BJ (cell line): ENCODE results near the gene CUBN. TPM values are rescaled to one million over a fixed set of nuclear protein-coding genes. Genes with fewer than 3 reads are reported as not detected.

ENCODE experiments used
- CTCF ChIA-PET: fragments of 350-600 bp; formaldehyde crosslinking; extraction: SDS; loops from one replicate; lab custom pipeline; 2021; ENCODE audit warnings: antibody characterized with exemption, inconsistent platforms; lab: Yijun Ruan, JAX
- POLR2A ChIA-PET: fragments of 300-600 bp; sonication (Branson Sonifier 250); formaldehyde crosslinking; extraction: SDS; loops from one replicate; lab custom pipeline; 2021; ENCODE audit warnings: antibody characterized with exemption; lab: Charles Lee
- DNase-seq: peaks from one replicate; pipeline ENCODE4 v3.0.0-alpha.2; 2011; ENCODE audit warnings: low read depth
- H3K27me3 ChIP-seq: 2 replicates; pipeline ENCODE4 v1.6.0; 2011; ENCODE audit warnings: low read length; ENCODE audit not compliant: control insufficient read depth, insufficient read depth
- H3K36me3 ChIP-seq: 2 replicates; pipeline ENCODE4 v1.5.1; 2011; ENCODE audit warnings: low read length; ENCODE audit not compliant: control insufficient read depth, insufficient read depth
- H3K4me3 ChIP-seq: 2 replicates; pipeline ENCODE4 v1.5.1; 2011; ENCODE audit warnings: low read depth, mild to moderate bottlenecking, control low read depth, low read length
- CTCF ChIP-seq: IDR thresholded peaks from 2 replicates; pipeline ENCODE4 v1.5.1; 2011; ENCODE audit warnings: low read depth, mild to moderate bottlenecking, control low read depth, inconsistent platforms, low read length, moderate library complexity; ENCODE audit not compliant: insufficient read depth
- polyA plus RNA-seq: library from polyadenylated mRNA; depleted of rRNA; stranded (reverse); fragments of >200 nt; gene quantifications from 2 replicates; pipeline ENCODE4 v1.2.3, GENCODE V29; 2011

The CUBN gene
- polyA plus RNA-seq, 1 experiment: 0.39 TPM

DNA sequence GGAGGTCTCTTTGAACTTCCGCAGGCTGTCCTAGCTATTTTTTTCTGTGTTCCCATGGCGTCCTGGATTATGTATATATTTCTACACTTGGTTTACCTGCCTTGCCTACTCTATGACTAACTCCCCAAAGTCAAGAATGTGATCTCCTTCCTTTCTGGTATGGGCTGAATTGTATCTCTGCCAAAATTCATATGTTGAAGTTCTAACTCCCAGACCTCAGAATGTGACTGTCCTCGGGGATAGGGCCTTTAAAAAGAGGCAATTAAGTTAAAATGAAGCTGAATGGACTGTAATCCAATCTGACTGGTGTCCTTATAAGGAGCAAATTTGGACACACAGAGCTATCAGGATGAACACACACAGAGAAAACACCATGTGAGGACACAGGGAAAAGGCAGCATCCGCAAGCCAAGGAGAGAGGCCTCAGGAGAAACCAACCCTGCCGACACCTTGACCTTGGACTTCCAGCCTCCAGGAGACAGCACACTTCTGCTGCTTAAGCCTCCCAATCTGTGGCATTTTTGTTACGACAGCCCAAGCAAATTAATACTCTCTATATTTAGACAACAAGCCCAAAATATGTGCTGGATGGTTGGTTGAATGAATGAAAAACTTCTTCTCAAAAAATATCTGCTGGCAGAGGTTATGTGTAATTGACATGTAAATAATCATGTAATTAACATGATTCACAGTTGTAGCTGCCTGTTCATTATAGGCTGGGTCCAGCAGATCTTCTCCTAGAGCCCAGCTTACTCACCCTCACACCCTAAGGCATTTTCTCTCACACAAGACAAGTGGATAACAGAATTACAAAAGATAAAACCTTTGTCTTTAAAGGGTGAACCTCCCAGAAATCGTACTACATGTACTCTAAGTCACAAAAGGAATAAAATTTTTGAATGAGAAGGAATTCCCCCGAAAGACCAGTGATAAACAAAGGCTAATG lies 123.7 kb downstream of the CUBN start:
- Histone ChIP-seq H3K27me3 (no peaks in the 10 kb centered on the region), H3K4me3 (no peak overlapping the region), H3K36me3 (no peaks in the 10 kb centered on the region)
- no peak for DNase-seq
- no peak for TF ChIP-seq CTCF
- ChIA-PET POLR2A (no interaction called here), CTCF (interaction anchor here (0.9 kb wide), 1 partner anchor 134 kb away, joined by 3 read pairs; no protein-coding TSS in a partner anchor)

- no peak for DNase-seq
- Histone ChIP-seq H3K36me3 (no peaks in the 10 kb centered on the region), H3K4me3 (no peak overlapping the region), H3K27me3 (no peaks in the 10 kb centered on the region)
- ChIA-PET CTCF (interaction anchor here (1.0 kb wide), 2 partner anchors 20 to 137 kb away, joined by 3 read pairs; no protein-coding TSS in a partner anchor), POLR2A (no interaction called here)
- TF ChIP-seq CTCF: no peak
Observed at GRCh38 chr10:17004801-17005380, 124.7 kb downstream of the CUBN start.

GRCh38 chr10:17003651-17004286 lies 125.8 kb downstream of the CUBN start:
- CTCF ChIA-PET: interaction anchor here (1.0 kb wide), 1 partner anchor 136 kb away, joined by 3 read pairs; no protein-coding TSS in a partner anchor
- no peaks in the 10 kb centered on the region for H3K27me3 ChIP-seq
- no peaks in the 10 kb centered on the region for H3K36me3 ChIP-seq
- H3K4me3 ChIP-seq: no peak overlapping the region
- TF ChIP-seq CTCF: no peak
- POLR2A ChIA-PET: no interaction called here
- DNase-seq: no peak

DNA sequence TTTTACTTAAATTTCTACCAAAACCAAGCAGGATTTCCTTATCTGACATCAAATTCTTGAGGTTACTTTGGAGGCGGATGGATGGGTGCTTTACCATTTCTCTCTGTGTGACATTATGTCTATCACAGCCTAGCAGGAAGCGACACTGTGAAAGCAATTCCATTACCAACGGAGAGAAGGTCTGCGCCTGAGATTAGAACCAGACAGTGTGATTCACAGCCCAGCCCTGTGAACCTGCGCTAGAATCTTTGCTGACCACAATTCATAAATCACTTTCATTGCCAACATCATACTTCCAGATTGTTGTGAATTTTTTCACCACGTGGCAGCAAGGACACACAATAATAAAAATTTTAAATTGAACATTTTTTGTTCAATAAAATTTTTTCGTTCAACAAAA lies 126.5 kb downstream of the CUBN start:
- no peak for DNase-seq
- POLR2A ChIA-PET: interaction anchor here (0.6 kb wide), 1 partner anchor 50 kb away, joined by 3 read pairs; no protein-coding TSS in a partner anchor

More for the DNA sequence above, 126.5 kb downstream of the CUBN start:
- Histone ChIP-seq H3K36me3 (no peaks in the 10 kb centered on the region), H3K27me3 (no peaks in the 10 kb centered on the region), H3K4me3 (no peak overlapping the region)
- CTCF ChIA-PET: no interaction called here
- TF ChIP-seq CTCF: no peak
